Measurements from ENCODE around the gene PRRG2. TPM values are rescaled to one million over a fixed set of nuclear protein-coding genes. Genes with fewer than 3 reads are reported as not detected.

PRRG2 gene
- total RNA-seq, 1 experiment from 2014 or later, result 17.0 TPM

DNA sequence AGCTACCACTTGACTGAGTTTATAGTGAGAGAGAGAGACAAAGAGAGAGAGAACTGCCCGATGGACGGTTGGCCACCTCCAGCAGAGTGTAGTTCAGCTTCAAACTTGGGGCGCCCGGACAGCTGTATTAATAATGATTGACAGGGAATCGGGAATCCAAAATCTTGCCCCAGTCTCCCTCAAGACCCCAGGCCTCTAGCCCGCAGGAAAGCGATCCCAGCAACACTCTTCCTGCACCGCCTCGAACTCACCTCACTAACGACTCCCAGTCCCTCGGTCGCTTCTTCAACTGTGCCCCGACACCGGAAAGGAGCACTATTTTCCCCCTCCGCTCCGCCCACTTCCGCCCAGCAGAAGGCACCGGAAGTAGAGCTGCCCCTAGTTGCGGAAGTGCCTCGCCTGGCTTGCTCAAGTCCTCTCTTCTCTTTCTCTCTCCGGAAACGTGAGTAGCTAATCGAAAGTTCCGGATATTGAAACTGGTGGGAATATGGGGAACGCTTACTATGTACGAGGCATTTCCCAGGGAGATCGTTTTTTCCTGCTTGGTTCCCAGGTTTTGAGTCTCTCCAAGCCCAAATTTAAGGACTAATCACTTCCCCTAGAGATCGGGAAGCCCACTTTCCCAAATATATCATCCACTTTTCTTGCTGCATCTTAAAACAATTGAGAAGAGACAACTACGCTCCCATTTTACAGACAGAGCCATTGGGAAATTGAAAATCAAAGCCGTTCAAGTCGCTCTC lies 681 bp upstream of the PRRG2 start, which contains the start of gene NOSIP:
Gene NOSIP, minus strand, starts transcription at position 293 of the 743 bp plus-strand sequence. CDS start 19,865 bp downstream, outside the sequence.
- peak; percentile 99 for DNase-seq
- BruUV-seq (replicated peaks), result no TSS peak
- H3K9ac ChIP-seq (ENCODE audit: low read length), result peak within 1 kb of the TSS; percentile 88
- H3K27me3 ChIP-seq (ENCODE audit: low read length), result no peaks in the 10 kb centered on the region
- ChIA-PET CTCF (no interaction called here), POLR2A (ENCODE audit: unreplicated experiment) (interaction anchor here (0.5 to 1.6 kb wide), 5 partner anchors 33 to 96 kb away, joined by 3 to 10 read pairs (median 8); partner anchors contain the start of genes RRAS and SCAF1)
- intact Hi-C loops (cut with micrococcal nuclease), result loop anchor here (1.0 kb wide), 1 partner anchor 10 kb away; no protein-coding TSS in a partner anchor
- H3K9me3 ChIP-seq (ENCODE audit: low read length), result no peaks in the 10 kb centered on the region
- peak within 1 kb of the TSS; percentile 96 for H3K4me3 ChIP-seq (ENCODE audit: low read length)
- no peak within 1 kb of the TSS for H3K27ac ChIP-seq (ENCODE audit: low read length)
- ATAC-seq, result peak; percentile 98
- H3K4me1 ChIP-seq (ENCODE audit: insufficient read depth, low read length), result peaks cover 14% of the 10 kb centered on the region
- peaks cover 7% of the 10 kb centered on the region; the same call in 1 of the 2 replicates for H3K36me3 ChIP-seq (ENCODE audit: low read depth, low read length)
- peak within 1 kb of the TSS; percentile 93 for H3K4me2 ChIP-seq (ENCODE audit: low read length)
- TF ChIP-seq EZH2 (IDR thresholded peaks at IDR 0.05; ENCODE audit: low read length, unreplicated experiment), result no peak
- TF ChIP-seq EZH2phosphoT487 (IDR thresholded peaks at IDR 0.05; ENCODE audit: borderline replicate concordance, low read length), result no peak
- TF ChIP-seq, protein P1, sequence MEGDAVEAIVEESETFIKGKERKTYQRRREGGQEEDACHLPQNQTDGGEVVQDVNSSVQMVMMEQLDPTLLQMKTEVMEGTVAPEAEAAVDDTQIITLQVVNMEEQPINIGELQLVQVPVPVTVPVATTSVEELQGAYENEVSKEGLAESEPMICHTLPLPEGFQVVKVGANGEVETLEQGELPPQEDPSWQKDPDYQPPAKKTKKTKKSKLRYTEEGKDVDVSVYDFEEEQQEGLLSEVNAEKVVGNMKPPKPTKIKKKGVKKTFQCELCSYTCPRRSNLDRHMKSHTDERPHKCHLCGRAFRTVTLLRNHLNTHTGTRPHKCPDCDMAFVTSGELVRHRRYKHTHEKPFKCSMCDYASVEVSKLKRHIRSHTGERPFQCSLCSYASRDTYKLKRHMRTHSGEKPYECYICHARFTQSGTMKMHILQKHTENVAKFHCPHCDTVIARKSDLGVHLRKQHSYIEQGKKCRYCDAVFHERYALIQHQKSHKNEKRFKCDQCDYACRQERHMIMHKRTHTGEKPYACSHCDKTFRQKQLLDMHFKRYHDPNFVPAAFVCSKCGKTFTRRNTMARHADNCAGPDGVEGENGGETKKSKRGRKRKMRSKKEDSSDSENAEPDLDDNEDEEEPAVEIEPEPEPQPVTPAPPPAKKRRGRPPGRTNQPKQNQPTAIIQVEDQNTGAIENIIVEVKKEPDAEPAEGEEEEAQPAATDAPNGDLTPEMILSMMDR (conservative IDR thresholded peaks at IDR 0.05; ENCODE audit: low read depth, low read length), result no peak
- H4K20me1 ChIP-seq (ENCODE audit: low read length), result 0 out of 2 replicates have a peak, but pooled peaks cover 8% of the 10 kb centered on the region
- no peaks in the 10 kb centered on the region for H3K9me2 ChIP-seq (replicated peaks; ENCODE audit: low read length)
- H3F3A ChIP-seq (ENCODE audit: low read length, unreplicated experiment), result no peaks in the 10 kb centered on the region
- H3K79me2 ChIP-seq (ENCODE audit: low read length), result peaks cover 38% of the 10 kb centered on the region
- H2AFZ ChIP-seq (ENCODE audit: low read length), result peak within 1 kb of the TSS; percentile 97

DNA sequence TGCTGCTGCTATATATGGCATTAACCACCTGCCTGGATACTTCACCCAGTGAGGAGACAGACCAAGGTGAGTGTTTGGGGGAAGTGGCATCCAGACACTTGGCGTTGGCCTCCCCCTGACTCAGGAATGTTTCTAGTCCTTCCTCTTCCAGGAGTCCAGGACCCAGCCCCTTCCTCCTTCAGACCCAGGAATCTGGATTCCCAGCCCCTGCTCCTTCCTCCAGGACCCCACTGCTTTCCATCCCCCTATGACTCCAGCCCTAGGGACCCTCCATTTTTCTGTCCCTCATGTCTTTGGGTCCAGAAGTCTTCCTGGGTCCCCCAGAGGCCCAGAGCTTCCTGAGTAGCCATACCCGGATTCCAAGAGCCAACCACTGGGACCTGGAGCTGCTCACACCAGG lies 2.1 kb downstream of the PRRG2 start:
- no peak for ATAC-seq
- H3K4me2 ChIP-seq (ENCODE audit: low read length), result no peak overlapping the region
- TF ChIP-seq, protein P1 (conservative IDR thresholded peaks at IDR 0.05; ENCODE audit: low read depth, low read length), result no peak
- TF ChIP-seq EZH2phosphoT487 (IDR thresholded peaks at IDR 0.05; ENCODE audit: borderline replicate concordance, low read length), result no peak
- TF ChIP-seq EZH2 (IDR thresholded peaks at IDR 0.05; ENCODE audit: low read length, unreplicated experiment), result no peak
- no peaks in the 10 kb centered on the region for H3K27me3 ChIP-seq (ENCODE audit: low read length)
- no peaks in the 10 kb centered on the region for H3F3A ChIP-seq (ENCODE audit: low read length, unreplicated experiment)
- no peak overlapping the region for H3K9ac ChIP-seq (ENCODE audit: low read length)
- no TSS peak for BruUV-seq (replicated peaks)
- H3K27ac ChIP-seq (ENCODE audit: low read length), result no peak overlapping the region
- intact Hi-C loops (cut with micrococcal nuclease), result no loop called here
- H3K4me1 ChIP-seq (ENCODE audit: insufficient read depth, low read length), result peaks cover 14% of the 10 kb centered on the region
- H2AFZ ChIP-seq (ENCODE audit: low read length), result no peak overlapping the region
- H3K4me3 ChIP-seq (ENCODE audit: low read length), result no peak overlapping the region
- ChIA-PET POLR2A (ENCODE audit: unreplicated experiment) (no interaction called here), CTCF (no interaction called here)
- DNase-seq, result no peak
- H3K9me2 ChIP-seq (replicated peaks; ENCODE audit: low read length), result no peaks in the 10 kb centered on the region
- H3K9me3 ChIP-seq (ENCODE audit: low read length), result no peaks in the 10 kb centered on the region
- 0 out of 2 replicates have a peak, but pooled peaks cover 8% of the 10 kb centered on the region for H4K20me1 ChIP-seq (ENCODE audit: low read length)
- H3K36me3 ChIP-seq (ENCODE audit: low read depth, low read length), result no peaks in the 10 kb centered on the region
- H3K79me2 ChIP-seq (ENCODE audit: low read length), result peaks cover 21% of the 10 kb centered on the region

DNA sequence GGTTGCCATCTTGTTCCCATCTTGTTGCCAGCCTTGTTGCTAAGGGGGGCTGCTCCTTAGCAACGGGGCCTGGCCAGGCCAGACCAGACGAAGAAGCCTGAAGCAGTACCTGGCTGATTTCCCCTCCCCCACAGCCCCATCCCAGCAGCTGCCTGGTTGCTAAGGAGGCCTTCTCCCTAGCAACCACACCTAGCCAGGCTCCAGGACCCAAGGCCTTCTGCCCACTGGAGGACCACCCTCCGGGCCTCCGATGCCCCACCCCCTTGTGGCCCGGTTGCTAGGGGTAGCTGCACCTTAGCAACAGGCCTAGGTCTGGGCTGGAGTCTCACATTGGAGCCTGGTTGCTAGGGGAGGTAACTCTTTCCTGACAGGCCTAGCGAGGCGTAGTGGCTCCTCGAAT lies 3.9 kb downstream of the PRRG2 start:
- Histone ChIP-seq H3K9me3 (ENCODE audit: low read length) (no peaks in the 10 kb centered on the region), H3K27ac (ENCODE audit: low read length) (no peak overlapping the region), H3K79me2 (ENCODE audit: low read length) (peaks cover 4% of the 10 kb centered on the region), H3K4me3 (ENCODE audit: low read length) (no peak overlapping the region), H3K4me2 (ENCODE audit: low read length) (no peak overlapping the region), H3F3A (ENCODE audit: low read length, unreplicated experiment) (no peaks in the 10 kb centered on the region), H3K36me3 (ENCODE audit: low read depth, low read length) (no peaks in the 10 kb centered on the region), H3K4me1 (ENCODE audit: insufficient read depth, low read length) (peaks cover 4% of the 10 kb centered on the region; the same call in 1 of the 2 replicates), H3K9me2 (replicated peaks; ENCODE audit: low read length) (no peaks in the 10 kb centered on the region), H3K9ac (ENCODE audit: low read length) (no peak overlapping the region), H4K20me1 (ENCODE audit: low read length) (no peaks in the 10 kb centered on the region), H3K27me3 (ENCODE audit: low read length) (no peaks in the 10 kb centered on the region), H2AFZ (ENCODE audit: low read length) (no peak overlapping the region)
- no peak for TF ChIP-seq EZH2phosphoT487 (IDR thresholded peaks at IDR 0.05; ENCODE audit: borderline replicate concordance, low read length)
- TF ChIP-seq, protein P1 (conservative IDR thresholded peaks at IDR 0.05; ENCODE audit: low read depth, low read length), result no peak
- TF ChIP-seq EZH2 (IDR thresholded peaks at IDR 0.05; ENCODE audit: low read length, unreplicated experiment), result no peak
- ChIA-PET CTCF (no interaction called here), POLR2A (ENCODE audit: unreplicated experiment) (no interaction called here)
- no TSS peak for BruUV-seq (replicated peaks)
- intact Hi-C loops (cut with micrococcal nuclease), result no loop called here
- DNase-seq, result no peak
- ATAC-seq, result no peak
